DOHH2 (cell line): Measurements from ENCODE around the gene GAMT.

Experiments
- H3F3A ChIP-seq: fragments of 200-600 bp; sonication (generic), shearing (Covaris generic); 2 replicates; pipeline ENCODE4 v1.6.0; 2016; ENCODE audit warnings: antibody characterized with exemption, mild to moderate bottlenecking; ENCODE audit not compliant: control insufficient read depth, insufficient read depth
- H3K27ac ChIP-seq: fragments of 200-600 bp; sonication (generic); 2 replicates; pipeline ENCODE4 v1.5.1; 2014; ENCODE audit warnings: low read depth, mild to moderate bottlenecking, low read length, moderate library complexity
- H3K27me3 ChIP-seq: fragments of 200-600 bp; sonication (generic); 2 replicates; pipeline ENCODE4 v1.6.1; 2014; ENCODE audit warnings: mild to moderate bottlenecking, low read length, mixed read lengths; ENCODE audit not compliant: control insufficient read depth
- H3K36me3 ChIP-seq: fragments of 200-600 bp; sonication (generic); 2 replicates; pipeline ENCODE4 v1.6.1; 2014; ENCODE audit warnings: mild to moderate bottlenecking, low read length, moderate library complexity, mixed read lengths; ENCODE audit not compliant: control insufficient read depth
- H3K4me1 ChIP-seq: fragments of 200-600 bp; sonication (generic); 2 replicates; pipeline ENCODE4 v1.6.1; 2014; ENCODE audit warnings: mild to moderate bottlenecking, low read length, mixed read lengths; ENCODE audit not compliant: control insufficient read depth
- H3K4me2 ChIP-seq: fragments of 200-600 bp; sonication (generic); 2 replicates; pipeline ENCODE4 v1.6.0; 2014; ENCODE audit warnings: mild to moderate bottlenecking, low read length, moderate library complexity
- H3K4me3 ChIP-seq: fragments of 200-600 bp; sonication (generic); 2 replicates; pipeline ENCODE4 v1.5.1; 2014; ENCODE audit warnings: mild to moderate bottlenecking, low read length, mixed read lengths
- H3K79me2 ChIP-seq: fragments of 200-600 bp; sonication (generic); 2 replicates; pipeline ENCODE4 v1.6.1; 2014; ENCODE audit warnings: mild to moderate bottlenecking, low read length, mixed read lengths; ENCODE audit not compliant: control insufficient read depth
- H3K9me2 ChIP-seq: fragments of 200-600 bp; sonication (generic); replicated peaks from 2 replicates; pipeline ENCODE4 v1.6.1; 2014; ENCODE audit warnings: mild to moderate bottlenecking, low read length, mixed read lengths; ENCODE audit not compliant: control insufficient read depth
- H3K9me3 ChIP-seq: fragments of 200-600 bp; sonication (generic); 2 replicates; pipeline ENCODE4 v1.6.1; 2014; ENCODE audit warnings: antibody characterized with exemption, low read length, mixed read lengths; ENCODE audit not compliant: control insufficient read depth, insufficient read depth
- H4K20me1 ChIP-seq: fragments of 200-600 bp; sonication (generic); 2 replicates; pipeline ENCODE4 v1.6.0; 2014; ENCODE audit warnings: low read depth, mild to moderate bottlenecking, antibody characterized with exemption, low read length, moderate library complexity; ENCODE audit not compliant: control insufficient read depth, insufficient read depth
- EZH2phosphoT487 ChIP-seq: fragments of 200-600 bp; sonication (generic); IDR thresholded peaks from 2 replicates; pipeline ENCODE4 v1.6.1; 2017; ENCODE audit warnings: borderline replicate concordance, mild to moderate bottlenecking, antibody characterized with exemption, low read length, moderate library complexity, mixed read lengths
- TF ChIP-seq, protein P1 (sequence below): fragments of 200-600 bp; sonication (generic); IDR thresholded peaks from one replicate; pipeline ENCODE4 v1.5.1; 2014; ENCODE audit warnings: antibody characterized with exemption, mild to moderate bottlenecking, low read depth, low read length; ENCODE audit not compliant: poor library complexity, severe bottlenecking

GAMT gene

GRCh38 chr19:1392939-1393530 lies 8.3 kb downstream of the GAMT start:
- H3K27me3 ChIP-seq: no peaks in the 10 kb centered on the region
- no peaks in the 10 kb centered on the region for H3K9me2 ChIP-seq
- no peak for TF ChIP-seq EZH2phosphoT487
- TF ChIP-seq, protein P1, sequence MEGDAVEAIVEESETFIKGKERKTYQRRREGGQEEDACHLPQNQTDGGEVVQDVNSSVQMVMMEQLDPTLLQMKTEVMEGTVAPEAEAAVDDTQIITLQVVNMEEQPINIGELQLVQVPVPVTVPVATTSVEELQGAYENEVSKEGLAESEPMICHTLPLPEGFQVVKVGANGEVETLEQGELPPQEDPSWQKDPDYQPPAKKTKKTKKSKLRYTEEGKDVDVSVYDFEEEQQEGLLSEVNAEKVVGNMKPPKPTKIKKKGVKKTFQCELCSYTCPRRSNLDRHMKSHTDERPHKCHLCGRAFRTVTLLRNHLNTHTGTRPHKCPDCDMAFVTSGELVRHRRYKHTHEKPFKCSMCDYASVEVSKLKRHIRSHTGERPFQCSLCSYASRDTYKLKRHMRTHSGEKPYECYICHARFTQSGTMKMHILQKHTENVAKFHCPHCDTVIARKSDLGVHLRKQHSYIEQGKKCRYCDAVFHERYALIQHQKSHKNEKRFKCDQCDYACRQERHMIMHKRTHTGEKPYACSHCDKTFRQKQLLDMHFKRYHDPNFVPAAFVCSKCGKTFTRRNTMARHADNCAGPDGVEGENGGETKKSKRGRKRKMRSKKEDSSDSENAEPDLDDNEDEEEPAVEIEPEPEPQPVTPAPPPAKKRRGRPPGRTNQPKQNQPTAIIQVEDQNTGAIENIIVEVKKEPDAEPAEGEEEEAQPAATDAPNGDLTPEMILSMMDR: no peak
- no peaks in the 10 kb centered on the region for H3K4me1 ChIP-seq
- peaks cover 4% of the 10 kb centered on the region for H3K79me2 ChIP-seq
- H3F3A ChIP-seq: no peaks in the 10 kb centered on the region
- no peaks in the 10 kb centered on the region; the same call in 1 of the 2 replicates for H4K20me1 ChIP-seq
- H3K27ac ChIP-seq: no peak overlapping the region
- H3K4me2 ChIP-seq: no peak overlapping the region
- no peaks in the 10 kb centered on the region for H3K9me3 ChIP-seq
- H3K36me3 ChIP-seq: peaks cover 44% of the 10 kb centered on the region
- H3K4me3 ChIP-seq: no peak overlapping the region

- Histone ChIP-seq H3K27ac (no peak overlapping the region), H3K4me1 (no peaks in the 10 kb centered on the region), H3K4me3 (no peak overlapping the region), H3K9me3 (no peaks in the 10 kb centered on the region), H3K79me2 (peaks cover 6% of the 10 kb centered on the region), H4K20me1 (no peaks in the 10 kb centered on the region; the same call in 1 of the 2 replicates), H3K27me3 (no peaks in the 10 kb centered on the region), H3F3A (no peaks in the 10 kb centered on the region), H3K9me2 (no peaks in the 10 kb centered on the region), H3K4me2 (no peak overlapping the region), H3K36me3 (peaks cover 45% of the 10 kb centered on the region)
- no peak for TF ChIP-seq EZH2phosphoT487
Observed at GRCh38 chr19:1392407-1392806, 8.9 kb downstream of the GAMT start.

- no peak for TF ChIP-seq EZH2phosphoT487
- Histone ChIP-seq H3K79me2 (peaks cover 20% of the 10 kb centered on the region), H4K20me1 (no peaks in the 10 kb centered on the region), H3K27ac (no peak overlapping the region), H3K4me3 (no peak overlapping the region), H3F3A (no peaks in the 10 kb centered on the region), H3K9me3 (no peaks in the 10 kb centered on the region), H3K27me3 (no peaks in the 10 kb centered on the region), H3K36me3 (peaks cover 49% of the 10 kb centered on the region), H3K4me2 (no peak overlapping the region), H3K9me2 (no peaks in the 10 kb centered on the region), H3K4me1 (no peaks in the 10 kb centered on the region)
Observed at GRCh38 chr19:1390890-1391423, 10.4 kb downstream of the GAMT start.

DNA sequence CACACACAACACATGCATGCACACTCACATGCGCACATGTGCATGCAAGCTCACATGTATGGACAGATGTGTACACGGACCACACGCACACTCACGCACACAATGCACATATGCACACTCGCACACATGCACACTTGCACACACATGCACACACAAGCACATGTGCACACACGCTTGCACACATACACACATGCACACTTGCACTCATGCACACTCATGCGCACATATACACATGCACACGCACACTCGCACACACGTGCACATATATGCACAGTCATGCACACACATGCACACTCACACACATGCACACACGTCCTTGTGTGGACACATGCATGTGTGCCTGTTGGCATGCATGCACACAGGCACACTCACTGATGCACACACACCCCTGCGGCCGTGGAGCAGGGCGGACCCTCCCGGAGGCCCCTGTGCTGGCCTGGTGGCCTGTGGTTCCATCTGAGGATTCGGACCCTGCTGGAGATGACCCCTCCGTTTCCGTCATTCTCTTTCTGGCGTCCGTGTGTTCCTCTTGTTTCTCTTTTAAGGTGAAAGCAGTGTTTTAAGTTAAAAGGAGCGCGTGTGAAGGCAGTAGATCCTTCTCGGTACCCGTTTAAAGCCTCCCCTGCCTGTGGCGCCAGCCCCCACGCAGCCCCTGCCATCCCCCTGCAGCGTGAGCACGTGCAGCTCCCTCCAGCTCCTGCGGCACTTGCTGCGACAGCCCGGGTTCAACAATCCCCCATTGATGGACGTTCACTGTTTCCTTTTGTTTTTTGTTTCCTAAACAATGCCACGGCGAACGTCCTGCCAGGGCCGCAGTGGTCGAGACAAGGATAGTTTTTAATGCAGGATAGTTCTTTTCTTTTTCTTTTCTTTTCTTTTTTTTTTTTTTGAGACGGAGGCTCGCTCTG lies 12.1 kb downstream of the GAMT start:
- Histone ChIP-seq H3K27ac (no peak overlapping the region), H3K4me1 (peaks cover 9% of the 10 kb centered on the region), H3K9me3 (no peaks in the 10 kb centered on the region), H3K9me2 (no peaks in the 10 kb centered on the region), H4K20me1 (no peaks in the 10 kb centered on the region), H3K4me2 (no peak overlapping the region), H3K79me2 (peaks cover 37% of the 10 kb centered on the region), H3F3A (peaks cover 2% of the 10 kb centered on the region; the same call in 1 of the 2 replicates), H3K27me3 (no peaks in the 10 kb centered on the region), H3K4me3 (no peak overlapping the region), H3K36me3 (peaks cover 52% of the 10 kb centered on the region)
- TF ChIP-seq, protein P1: no peak
- no peak for TF ChIP-seq EZH2phosphoT487
